ENCODE data around the gene KRT72.

GRCh38 chr12:52614381-52615207 lies 13.3 kb upstream of the KRT72 start:
- TF ChIP-seq POLR2A (IDR thresholded peaks at IDR 0.05) (no peak), CTCF (IDR thresholded peaks at IDR 0.05 in 4 of 5, conservative IDR thresholded peaks at IDR 0.05 in 1 of 5) (no peak)
